Mesenchymal stem cell (in vitro differentiated cells and primary cell): ENCODE measurements around the gene TANC1.

ENCODE experiments used
- DNase-seq: peaks from one replicate; pipeline ENCODE4 v3.0.0-alpha.2; 2013
- H2AFZ ChIP-seq: one replicate; pipeline ENCODE4 v1.6.1; 2013; ENCODE audit warnings: low read depth, mild to moderate bottlenecking, control low read depth, inconsistent platforms, low read length, moderate library complexity
- H2AK5ac ChIP-seq: 2 replicates; pipeline ENCODE4 v1.6.1; 2013; ENCODE audit warnings: low read length, moderate library complexity, mild to moderate bottlenecking, inconsistent platforms; ENCODE audit not compliant: severe bottlenecking
- H2BK120ac ChIP-seq: one replicate; pipeline ENCODE4 v1.6.1; 2013; ENCODE audit warnings: low read depth, mild to moderate bottlenecking, inconsistent platforms, low read length, moderate library complexity
- H2BK12ac ChIP-seq, 2 experiments: one replicate each; pipeline ENCODE4 v1.6.1; 2013; ENCODE audit warnings: inconsistent platforms in 2 of 2, low read length in 2 of 2, mild to moderate bottlenecking in 2 of 2, moderate library complexity in 2 of 2, control low read depth in 1 of 2
- H2BK15ac ChIP-seq: one replicate; pipeline ENCODE4 v1.6.1; 2013; ENCODE audit warnings: mild to moderate bottlenecking, low read depth, inconsistent platforms; ENCODE audit not compliant: poor library complexity, severe bottlenecking
- H2BK5ac ChIP-seq: 2 replicates; pipeline ENCODE4 v1.6.1; 2013; ENCODE audit warnings: low read depth, mild to moderate bottlenecking, low read length, control low read depth, inconsistent platforms; ENCODE audit not compliant: poor library complexity, severe bottlenecking
- H3K14ac ChIP-seq, 2 experiments: one replicate each; pipeline ENCODE4 v1.6.1; 2013; ENCODE audit warnings: inconsistent platforms in 2 of 2, low read length in 2 of 2, control low read depth in 1 of 2, mild to moderate bottlenecking in 1 of 2, moderate library complexity in 1 of 2
- H3K18ac ChIP-seq, 2 experiments: one replicate each; pipeline ENCODE4 v1.6.1; 2013; ENCODE audit warnings: inconsistent platforms in 2 of 2, low read length in 2 of 2, control low read depth in 1 of 2, low read depth in 1 of 2, mild to moderate bottlenecking in 1 of 2
- H3K23ac ChIP-seq, 2 experiments: one replicate each; pipeline ENCODE4 v1.6.1; 2013; ENCODE audit warnings: inconsistent platforms in 2 of 2, low read length in 2 of 2, mild to moderate bottlenecking in 2 of 2, moderate library complexity in 2 of 2, control low read depth in 1 of 2
- H3K27ac ChIP-seq: 2 replicates; pipeline ENCODE4 v1.5.1; 2013; ENCODE audit warnings: mild to moderate bottlenecking, moderate library complexity, low read length, control low read depth, inconsistent platforms; ENCODE audit not compliant: poor library complexity, severe bottlenecking
- H3K27me3 ChIP-seq, 2 experiments: 2 replicates each; pipeline versions ENCODE4 v1.6.1 to v1.7.0; 2013; ENCODE audit warnings: low read length in 2 of 2, mild to moderate bottlenecking in 2 of 2, moderate library complexity in 2 of 2, control low read depth in 1 of 2, inconsistent platforms in 1 of 2; ENCODE audit not compliant: control insufficient read depth in 1 of 2, insufficient read depth in 1 of 2
- H3K36me3 ChIP-seq, 2 experiments: 2 replicates each; pipeline versions ENCODE4 v1.6.1 to v1.7.0; 2013; ENCODE audit warnings: low read length in 2 of 2, control low read depth in 1 of 2, inconsistent platforms in 1 of 2, low read depth in 1 of 2, mild to moderate bottlenecking in 1 of 2; ENCODE audit not compliant: insufficient read depth in 2 of 2, control insufficient read depth in 1 of 2
- H3K4ac ChIP-seq, 2 experiments: one replicate each; pipeline ENCODE4 v1.6.1; 2013; ENCODE audit warnings: inconsistent platforms in 2 of 2, low read length in 2 of 2, mild to moderate bottlenecking in 2 of 2, moderate library complexity in 2 of 2, control low read depth in 1 of 2, low read depth in 1 of 2
- H3K4me1 ChIP-seq: 2 replicates; pipeline ENCODE4 v1.6.1; 2013; ENCODE audit warnings: low read depth, low read length, control low read depth; ENCODE audit not compliant: control insufficient read depth, insufficient read depth
- H3K4me2 ChIP-seq: 2 replicates; pipeline ENCODE4 v1.6.1; 2013; ENCODE audit warnings: low read length, mild to moderate bottlenecking, inconsistent platforms; ENCODE audit not compliant: poor library complexity, severe bottlenecking
- H3K4me3 ChIP-seq, 2 experiments: 2 replicates each; pipeline versions ENCODE4 v1.5.1 to v1.7.0; 2013; ENCODE audit warnings: low read length in 2 of 2, mild to moderate bottlenecking in 2 of 2, control low read depth in 1 of 2, low read depth in 1 of 2; ENCODE audit not compliant: insufficient read depth in 1 of 2
- H3K79me1 ChIP-seq: replicated peaks from 2 replicates; pipeline ENCODE4 v1.6.1; 2013; ENCODE audit warnings: mild to moderate bottlenecking, control low read depth, low read length, inconsistent platforms; ENCODE audit not compliant: poor library complexity, severe bottlenecking
- H3K9ac ChIP-seq: 2 replicates; pipeline ENCODE4 v1.7.0; 2013; ENCODE audit warnings: mild to moderate bottlenecking, low read length, moderate library complexity
- H3K9me3 ChIP-seq: 2 replicates; pipeline ENCODE4 v1.7.0; 2013; ENCODE audit warnings: mild to moderate bottlenecking, low read length; ENCODE audit not compliant: control insufficient read depth
- H4K8ac ChIP-seq: one replicate; pipeline ENCODE4 v1.6.1; 2013; ENCODE audit warnings: inconsistent platforms, mild to moderate bottlenecking, low read length, moderate library complexity
- H4K91ac ChIP-seq: one replicate; pipeline ENCODE4 v1.6.1; 2013; ENCODE audit warnings: mild to moderate bottlenecking, low read length, inconsistent platforms
- WGBS: methylation state at CpG from one replicate; pipeline ENCODE4 v1.1.7; 2013; ENCODE audit warnings: mixed read lengths; 5-methylcytosine and 5-hydroxymethylcytosine counted together

TANC1 gene

DNA sequence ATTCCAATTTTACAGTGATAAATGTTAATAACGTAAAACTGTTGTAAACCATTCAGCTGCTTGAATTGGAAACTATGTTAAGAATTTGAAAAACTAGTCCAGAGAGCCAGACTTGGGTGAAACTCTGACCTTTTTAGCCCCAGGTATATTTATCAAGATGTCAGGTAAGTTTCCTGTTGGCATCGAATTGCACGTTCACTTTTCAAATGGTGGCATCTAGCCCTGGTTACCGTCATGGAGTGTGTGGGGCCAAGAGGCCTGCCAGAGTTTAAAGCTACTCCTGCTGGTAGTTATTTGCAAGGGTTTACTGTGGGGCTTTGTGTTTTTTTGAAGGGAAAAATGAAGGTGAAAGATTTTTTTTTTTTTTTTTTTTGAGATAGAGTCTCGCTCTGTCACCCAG is 208.1 kb downstream of the TANC1 start:
- Histone ChIP-seq H4K8ac (no peak overlapping the region), H3K4me2 (no peak overlapping the region), H3K14ac (no peak overlapping the region), H2AK5ac (no peak overlapping the region), H3K27ac (no peak overlapping the region), H3K9me3 (no peaks in the 10 kb centered on the region), H2BK120ac (no peak overlapping the region), H3K18ac (no peak overlapping the region), H2AFZ (no peak overlapping the region), H2BK5ac (no peak overlapping the region), H3K9ac (no peak overlapping the region), H2BK12ac (no peak overlapping the region), H3K27me3 (no peaks in the 10 kb centered on the region), H3K4me1 (no peaks in the 10 kb centered on the region), H3K36me3 (peaks cover 23 to 45% of the 10 kb centered on the region in 2 experiments), H2BK15ac (no peak overlapping the region), H4K91ac (no peak overlapping the region), H3K79me1 (peaks cover 23% of the 10 kb centered on the region), H3K4ac (no peak overlapping the region), H3K23ac (no peak overlapping the region), H3K4me3 (no peak overlapping the region)
- no peak for DNase-seq
- 85% methylated on average over 5 of the region's 5 CpGs for WGBS

DNA sequence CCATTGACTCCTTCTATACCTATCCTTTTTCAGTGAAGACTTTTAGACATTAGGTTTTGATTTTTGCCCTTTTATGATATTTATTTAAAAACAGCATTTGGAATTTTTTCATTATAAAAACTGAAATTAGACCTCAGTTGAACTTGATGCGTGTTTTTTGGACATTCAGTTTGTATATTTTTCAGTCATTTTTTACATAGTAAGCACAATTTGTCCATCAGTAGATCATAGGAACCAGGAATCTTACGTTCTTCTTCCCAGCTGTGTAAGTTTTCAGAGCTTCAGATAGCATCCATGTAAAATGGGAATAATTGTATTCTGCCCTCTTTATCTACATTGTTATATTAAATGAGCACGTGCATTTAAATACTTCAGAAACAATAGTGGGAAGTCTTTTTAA is 208.9 kb downstream of the TANC1 start:
- Histone ChIP-seq H3K4ac (no peak overlapping the region), H3K14ac (no peak overlapping the region), H2BK15ac (no peak overlapping the region), H3K4me2 (no peak overlapping the region), H2AK5ac (no peak overlapping the region), H3K23ac (no peak overlapping the region), H3K9me3 (no peaks in the 10 kb centered on the region), H3K18ac (no peak overlapping the region), H3K27me3 (no peaks in the 10 kb centered on the region), H3K4me1 (no peaks in the 10 kb centered on the region), H2AFZ (no peak overlapping the region), H2BK5ac (no peak overlapping the region), H3K9ac (no peak overlapping the region), H4K8ac (no peak overlapping the region), H4K91ac (no peak overlapping the region), H3K36me3 (peaks cover 19 to 45% of the 10 kb centered on the region in 2 experiments), H2BK12ac (no peak overlapping the region), H3K79me1 (peaks cover 23% of the 10 kb centered on the region), H3K4me3 (no peak overlapping the region), H2BK120ac (no peak overlapping the region), H3K27ac (no peak overlapping the region)
- 94% methylated on average over 1 of the region's 3 CpGs for WGBS
- DNase-seq = no peak

DNA sequence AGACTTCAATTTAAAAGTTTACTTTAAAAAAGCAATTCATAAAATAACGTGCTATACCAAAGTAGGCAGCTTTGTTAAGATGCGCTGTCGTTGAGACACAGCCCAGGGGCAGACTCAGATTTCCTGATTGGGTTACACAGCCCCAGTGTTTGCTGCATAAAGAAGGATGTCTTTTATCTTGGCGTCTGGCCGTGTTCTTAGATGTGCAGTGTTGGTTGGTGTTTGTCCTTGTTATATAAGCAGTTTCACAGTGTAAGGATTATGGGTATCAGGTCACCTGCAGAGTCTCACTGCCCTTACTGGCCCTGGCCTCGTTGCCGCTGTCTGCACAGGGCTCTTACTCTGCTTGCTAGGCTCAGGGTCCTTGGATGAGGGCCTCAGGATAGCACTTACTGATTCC is 209.5 kb downstream of the TANC1 start:
- no peak overlapping the region for H3K27ac ChIP-seq
- H3K9me3 ChIP-seq = no peaks in the 10 kb centered on the region
- H3K27me3 ChIP-seq = no peaks in the 10 kb centered on the region
- no peak overlapping the region for H4K91ac ChIP-seq
- no peak overlapping the region for H3K4me2 ChIP-seq
- 86% methylated on average over 7 of the region's 7 CpGs for WGBS
- H2BK120ac ChIP-seq = no peak overlapping the region
- no peak for DNase-seq
- peak overlapping the region in 1 of 2 experiments; percentile 37 for H3K14ac ChIP-seq
- H3K23ac ChIP-seq = no peak overlapping the region
- H3K36me3 ChIP-seq = peaks cover 13 to 41% of the 10 kb centered on the region in 2 experiments
- H3K4me3 ChIP-seq = no peak overlapping the region
- H2BK12ac ChIP-seq = no peak overlapping the region
- no peak overlapping the region for H2BK5ac ChIP-seq
- H3K9ac ChIP-seq = no peak overlapping the region
- H2AFZ ChIP-seq = no peak overlapping the region
- no peak overlapping the region for H2BK15ac ChIP-seq
- H3K18ac ChIP-seq = no peak overlapping the region
- H3K4me1 ChIP-seq = no peaks in the 10 kb centered on the region
- no peak overlapping the region for H3K4ac ChIP-seq
- no peak overlapping the region for H2AK5ac ChIP-seq
- peaks cover 20% of the 10 kb centered on the region for H3K79me1 ChIP-seq
- H4K8ac ChIP-seq = no peak overlapping the region

DNA sequence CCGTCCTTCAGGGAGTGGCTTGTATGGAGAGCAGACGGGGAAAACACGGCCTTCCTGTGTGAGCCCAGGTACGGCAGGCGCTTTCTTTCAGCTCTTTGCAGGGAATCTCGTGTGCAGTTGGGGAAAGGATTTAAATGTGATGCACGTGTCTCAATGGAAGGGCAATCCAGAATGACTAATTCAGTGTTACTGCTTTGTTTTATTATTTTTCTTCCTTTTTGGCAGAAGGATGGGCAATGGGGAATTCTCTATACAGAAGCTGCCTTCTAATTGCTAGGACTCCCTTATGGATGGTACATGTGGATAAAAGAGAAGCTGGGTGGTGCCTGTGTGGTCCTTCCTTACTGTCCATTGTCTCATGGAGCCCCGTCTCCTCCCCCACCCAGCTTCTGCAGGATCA is 210.7 kb downstream of the TANC1 start:
- Histone ChIP-seq H3K23ac (no peak overlapping the region), H2BK5ac (no peak overlapping the region), H2BK120ac (no peak overlapping the region), H3K4ac (no peak overlapping the region), H3K14ac (no peak overlapping the region), H3K9me3 (no peaks in the 10 kb centered on the region), H3K4me3 (no peak overlapping the region), H3K36me3 (peaks cover 11 to 43% of the 10 kb centered on the region in 2 experiments), H3K18ac (no peak overlapping the region), H3K9ac (no peak overlapping the region), H2BK15ac (no peak overlapping the region), H4K8ac (no peak overlapping the region), H3K4me2 (no peak overlapping the region), H4K91ac (no peak overlapping the region), H2BK12ac (no peak overlapping the region), H2AK5ac (no peak overlapping the region), H3K4me1 (no peaks in the 10 kb centered on the region), H3K27ac (no peak overlapping the region), H2AFZ (no peak overlapping the region), H3K79me1 (peaks cover 27% of the 10 kb centered on the region), H3K27me3 (no peaks in the 10 kb centered on the region)
- no peak for DNase-seq
- 91% methylated on average over 7 of the region's 8 CpGs for WGBS
